Liver (tissue), 3 donors: ENCODE measurements around the gene GLRX.

Experiments
- GABPA ChIP-seq, 2 donors: IDR thresholded peaks in 1 of 2; conservative IDR thresholded peaks in 1 of 2; 2 replicates each; pipeline ENCODE4 v1.6.1; 2016; ENCODE audit warnings: antibody characterized with exemption in 2 of 2, mild to moderate bottlenecking in 1 of 2, moderate library complexity in 1 of 2
- HNF4A ChIP-seq, 2 donors: conservative IDR thresholded peaks; 2 replicates each; pipeline ENCODE4 v1.6.1; 2016; ENCODE audit warnings: antibody characterized with exemption in 2 of 2, mild to moderate bottlenecking in 2 of 2
- HNF4G ChIP-seq: IDR thresholded peaks from 2 replicates; pipeline ENCODE4 v1.6.1; 2016; ENCODE audit warnings: antibody characterized with exemption
- JUND ChIP-seq, 2 donors: IDR thresholded peaks; 2 replicates each; pipeline ENCODE4 v1.6.1; 2016; ENCODE audit warnings: antibody characterized with exemption in 2 of 2
- RAD21 ChIP-seq, 2 donors: IDR thresholded peaks; 2 replicates each; pipeline ENCODE4 v1.6.1; 2016; ENCODE audit warnings: antibody characterized with exemption in 2 of 2, mild to moderate bottlenecking in 2 of 2
- RXRA ChIP-seq, 2 donors: IDR thresholded peaks; 2 replicates each; pipeline ENCODE4 v1.6.1; 2017 to 2018; ENCODE audit warnings: antibody characterized with exemption in 2 of 2, mild to moderate bottlenecking in 1 of 2
- SP1 ChIP-seq: IDR thresholded peaks from 2 replicates; pipeline ENCODE4 v1.6.1; 2018; ENCODE audit warnings: antibody characterized with exemption, mild to moderate bottlenecking
- TAF1 ChIP-seq: conservative IDR thresholded peaks from 2 replicates; pipeline ENCODE4 v1.6.1; 2016; ENCODE audit warnings: antibody characterized with exemption, mild to moderate bottlenecking
- TF ChIP-seq, protein P1 (sequence below): fragments of 150-350 bp; IDR thresholded peaks from 2 replicates; pipeline ENCODE4 v1.5.1; 2017; ENCODE audit warnings: improper control_type of control experiment, low read depth, low read length; ENCODE audit not compliant: missing input control
- TF ChIP-seq, protein P2 (sequence below): IDR thresholded peaks from 2 replicates; pipeline ENCODE4 v1.6.1; 2016; ENCODE audit warnings: antibody characterized with exemption
- TF ChIP-seq, protein P3 (sequence below): IDR thresholded peaks from 2 replicates; pipeline ENCODE4 v1.6.1; 2016; ENCODE audit warnings: antibody characterized with exemption, mild to moderate bottlenecking
- TF ChIP-seq, protein P4 (sequence below): IDR thresholded peaks from 2 replicates; pipeline ENCODE4 v1.6.1; 2016; ENCODE audit warnings: antibody characterized with exemption
- donor health status: healthy.
- donor health status: healthy.

DNA sequence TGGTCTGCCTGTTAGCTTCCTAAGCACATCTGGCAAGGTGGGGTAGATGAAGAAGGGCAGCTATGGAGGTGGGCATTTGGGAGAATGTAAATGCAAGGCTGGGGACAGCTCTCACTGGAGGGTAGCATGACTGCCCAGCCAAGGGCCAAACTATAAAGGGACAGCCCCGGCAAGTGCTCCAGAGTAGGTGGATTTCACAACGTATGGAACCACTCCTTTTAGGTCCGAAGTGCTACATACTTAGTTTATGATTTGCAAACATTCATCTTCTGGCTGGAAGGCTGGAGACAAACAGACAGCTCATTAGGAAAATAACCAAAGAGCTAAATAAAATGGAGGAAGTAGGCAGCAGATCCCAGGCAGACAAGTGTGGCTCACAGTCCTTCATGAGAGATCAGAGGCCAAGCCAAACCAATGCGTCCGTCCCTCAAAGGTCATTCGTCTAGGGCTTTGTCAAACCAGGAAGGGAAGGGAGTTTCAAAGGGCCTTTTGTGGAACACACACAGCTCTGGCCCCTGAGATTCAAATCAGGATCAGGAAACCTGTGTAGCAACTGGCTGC is 42.5 kb upstream of the GLRX start:
- TF ChIP-seq, protein P1, sequence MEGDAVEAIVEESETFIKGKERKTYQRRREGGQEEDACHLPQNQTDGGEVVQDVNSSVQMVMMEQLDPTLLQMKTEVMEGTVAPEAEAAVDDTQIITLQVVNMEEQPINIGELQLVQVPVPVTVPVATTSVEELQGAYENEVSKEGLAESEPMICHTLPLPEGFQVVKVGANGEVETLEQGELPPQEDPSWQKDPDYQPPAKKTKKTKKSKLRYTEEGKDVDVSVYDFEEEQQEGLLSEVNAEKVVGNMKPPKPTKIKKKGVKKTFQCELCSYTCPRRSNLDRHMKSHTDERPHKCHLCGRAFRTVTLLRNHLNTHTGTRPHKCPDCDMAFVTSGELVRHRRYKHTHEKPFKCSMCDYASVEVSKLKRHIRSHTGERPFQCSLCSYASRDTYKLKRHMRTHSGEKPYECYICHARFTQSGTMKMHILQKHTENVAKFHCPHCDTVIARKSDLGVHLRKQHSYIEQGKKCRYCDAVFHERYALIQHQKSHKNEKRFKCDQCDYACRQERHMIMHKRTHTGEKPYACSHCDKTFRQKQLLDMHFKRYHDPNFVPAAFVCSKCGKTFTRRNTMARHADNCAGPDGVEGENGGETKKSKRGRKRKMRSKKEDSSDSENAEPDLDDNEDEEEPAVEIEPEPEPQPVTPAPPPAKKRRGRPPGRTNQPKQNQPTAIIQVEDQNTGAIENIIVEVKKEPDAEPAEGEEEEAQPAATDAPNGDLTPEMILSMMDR, result no peak
- no peak for TF ChIP-seq JUND (IDR thresholded peaks at IDR 0.05)
- peak; percentile 14 for TF ChIP-seq HNF4G
- no peak for TF ChIP-seq TAF1
- TF ChIP-seq GABPA (IDR thresholded peaks at IDR 0.05 in 1 of 2, conservative IDR thresholded peaks at IDR 0.05 in 1 of 2), result no peak
- TF ChIP-seq, protein P2, sequence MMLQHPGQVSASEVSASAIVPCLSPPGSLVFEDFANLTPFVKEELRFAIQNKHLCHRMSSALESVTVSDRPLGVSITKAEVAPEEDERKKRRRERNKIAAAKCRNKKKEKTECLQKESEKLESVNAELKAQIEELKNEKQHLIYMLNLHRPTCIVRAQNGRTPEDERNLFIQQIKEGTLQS, result no peak
- TF ChIP-seq RAD21 (IDR thresholded peaks at IDR 0.05), result peak in 1 of 2 donors; percentile 34
- peak; percentile 45 for TF ChIP-seq SP1
- TF ChIP-seq, protein P3, sequence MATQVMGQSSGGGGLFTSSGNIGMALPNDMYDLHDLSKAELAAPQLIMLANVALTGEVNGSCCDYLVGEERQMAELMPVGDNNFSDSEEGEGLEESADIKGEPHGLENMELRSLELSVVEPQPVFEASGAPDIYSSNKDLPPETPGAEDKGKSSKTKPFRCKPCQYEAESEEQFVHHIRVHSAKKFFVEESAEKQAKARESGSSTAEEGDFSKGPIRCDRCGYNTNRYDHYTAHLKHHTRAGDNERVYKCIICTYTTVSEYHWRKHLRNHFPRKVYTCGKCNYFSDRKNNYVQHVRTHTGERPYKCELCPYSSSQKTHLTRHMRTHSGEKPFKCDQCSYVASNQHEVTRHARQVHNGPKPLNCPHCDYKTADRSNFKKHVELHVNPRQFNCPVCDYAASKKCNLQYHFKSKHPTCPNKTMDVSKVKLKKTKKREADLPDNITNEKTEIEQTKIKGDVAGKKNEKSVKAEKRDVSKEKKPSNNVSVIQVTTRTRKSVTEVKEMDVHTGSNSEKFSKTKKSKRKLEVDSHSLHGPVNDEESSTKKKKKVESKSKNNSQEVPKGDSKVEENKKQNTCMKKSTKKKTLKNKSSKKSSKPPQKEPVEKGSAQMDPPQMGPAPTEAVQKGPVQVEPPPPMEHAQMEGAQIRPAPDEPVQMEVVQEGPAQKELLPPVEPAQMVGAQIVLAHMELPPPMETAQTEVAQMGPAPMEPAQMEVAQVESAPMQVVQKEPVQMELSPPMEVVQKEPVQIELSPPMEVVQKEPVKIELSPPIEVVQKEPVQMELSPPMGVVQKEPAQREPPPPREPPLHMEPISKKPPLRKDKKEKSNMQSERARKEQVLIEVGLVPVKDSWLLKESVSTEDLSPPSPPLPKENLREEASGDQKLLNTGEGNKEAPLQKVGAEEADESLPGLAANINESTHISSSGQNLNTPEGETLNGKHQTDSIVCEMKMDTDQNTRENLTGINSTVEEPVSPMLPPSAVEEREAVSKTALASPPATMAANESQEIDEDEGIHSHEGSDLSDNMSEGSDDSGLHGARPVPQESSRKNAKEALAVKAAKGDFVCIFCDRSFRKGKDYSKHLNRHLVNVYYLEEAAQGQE, result no peak
- peak in 1 of 2 donors; percentile 18 for TF ChIP-seq RXRA (IDR thresholded peaks at IDR 0.05)
- TF ChIP-seq HNF4A (conservative IDR thresholded peaks at IDR 0.05), result peak; percentile 48 to 70
- TF ChIP-seq, protein P4, sequence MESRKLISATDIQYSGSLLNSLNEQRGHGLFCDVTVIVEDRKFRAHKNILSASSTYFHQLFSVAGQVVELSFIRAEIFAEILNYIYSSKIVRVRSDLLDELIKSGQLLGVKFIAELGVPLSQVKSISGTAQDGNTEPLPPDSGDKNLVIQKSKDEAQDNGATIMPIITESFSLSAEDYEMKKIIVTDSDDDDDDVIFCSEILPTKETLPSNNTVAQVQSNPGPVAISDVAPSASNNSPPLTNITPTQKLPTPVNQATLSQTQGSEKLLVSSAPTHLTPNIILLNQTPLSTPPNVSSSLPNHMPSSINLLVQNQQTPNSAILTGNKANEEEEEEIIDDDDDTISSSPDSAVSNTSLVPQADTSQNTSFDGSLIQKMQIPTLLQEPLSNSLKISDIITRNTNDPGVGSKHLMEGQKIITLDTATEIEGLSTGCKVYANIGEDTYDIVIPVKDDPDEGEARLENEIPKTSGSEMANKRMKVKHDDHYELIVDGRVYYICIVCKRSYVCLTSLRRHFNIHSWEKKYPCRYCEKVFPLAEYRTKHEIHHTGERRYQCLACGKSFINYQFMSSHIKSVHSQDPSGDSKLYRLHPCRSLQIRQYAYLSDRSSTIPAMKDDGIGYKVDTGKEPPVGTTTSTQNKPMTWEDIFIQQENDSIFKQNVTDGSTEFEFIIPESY, result no peak
